NK-92 (cell line): ENCODE results near the gene TCF20.

Experiments
- DNase-seq: peaks from one replicate; lab custom pipeline; 2025; ENCODE audit not compliant: unreplicated experiment; lab: John Stamatoyannopoulos, UW

The TCF20 gene

DNA sequence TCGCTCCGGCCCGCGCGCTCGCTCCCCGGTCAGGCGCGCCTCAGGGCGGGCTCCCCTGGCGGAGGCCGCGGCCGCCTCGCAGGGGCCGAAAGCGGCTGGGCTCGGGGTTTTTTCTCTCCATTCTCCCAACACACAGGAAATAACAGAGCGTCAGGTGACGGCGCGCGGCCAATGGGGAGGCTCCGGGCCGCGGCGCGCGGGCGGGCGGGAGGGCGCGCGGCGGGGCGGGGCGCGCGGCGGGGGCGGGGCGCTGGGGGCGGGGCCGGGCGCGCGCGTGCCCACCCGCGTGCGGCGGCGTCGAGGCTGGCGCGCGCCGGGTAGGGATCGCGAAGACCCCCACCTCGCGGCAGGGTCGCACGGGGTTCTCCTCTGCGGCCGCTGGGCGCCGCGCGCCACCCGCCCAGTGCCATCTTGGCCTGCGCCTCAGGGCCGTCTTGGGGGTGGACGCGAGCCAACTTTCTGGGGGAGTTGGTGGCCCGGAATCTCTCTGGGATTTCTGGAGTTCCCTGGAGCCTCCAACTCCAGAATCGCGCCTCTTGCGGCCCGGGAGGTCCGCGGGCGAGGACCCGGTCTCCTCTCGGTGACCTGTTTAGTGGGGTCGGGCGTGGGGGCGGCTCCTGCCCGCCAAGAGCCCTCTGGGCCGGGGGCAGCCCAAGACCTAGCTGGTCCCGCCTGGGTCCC lies at the start of gene TCF20:
TCF20 (minus strand) TSS at position 144 of the 681 bp plus-strand sequence. CDS start 55,348 bp downstream, outside the sequence.
- DNase-seq, result no peak

- no peak for DNase-seq
These were observed 48.9 kb upstream of the TCF20 start for GRCh38 chr22:42319386-42319785.

- DNase-seq, result no peak
These were observed 48.5 kb upstream of the TCF20 start for GRCh38 chr22:42318967-42319366.

- no peak for DNase-seq
These were observed 47.5 kb upstream of the TCF20 start for GRCh38 chr22:42317691-42318547.

DNA sequence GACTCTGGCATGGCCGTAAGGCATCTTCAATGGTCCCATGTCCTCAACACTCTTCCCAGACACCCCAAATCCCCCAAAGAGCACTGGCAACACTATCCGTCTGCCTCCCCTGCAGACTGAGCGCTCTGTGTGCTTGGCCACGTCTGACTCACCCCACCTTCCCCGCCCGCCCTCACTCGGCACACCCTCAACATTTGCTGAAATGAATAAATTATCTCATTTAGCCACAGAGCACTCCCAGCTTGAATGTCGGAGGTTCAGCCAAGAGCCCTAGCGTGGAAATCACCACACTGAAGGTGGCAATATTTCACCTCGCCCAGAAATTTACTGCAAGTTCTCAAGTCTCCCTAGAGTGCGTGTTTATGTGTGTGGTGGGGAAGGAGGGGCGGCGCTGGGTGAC lies 46.6 kb upstream of the TCF20 start:
- no peak for DNase-seq

DNA sequence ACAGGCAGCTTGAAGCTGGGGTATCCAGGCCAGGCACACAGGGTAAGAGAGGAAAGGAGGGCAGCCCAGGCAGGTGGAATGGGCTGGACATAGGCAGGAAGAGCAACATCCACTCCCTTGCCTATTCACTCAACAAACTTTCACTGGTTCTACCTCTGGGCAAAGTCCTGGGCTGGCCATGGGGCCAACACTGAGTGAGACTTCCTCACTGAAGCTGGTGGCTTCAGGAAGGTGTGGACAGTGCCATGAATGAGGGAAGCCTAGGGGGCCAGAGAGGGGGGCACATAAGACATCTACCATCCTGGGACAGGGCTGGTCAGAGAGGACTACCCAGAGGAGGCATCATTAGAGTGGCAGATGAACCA lies 44.9 kb upstream of the TCF20 start:
- no peak for DNase-seq

DNA sequence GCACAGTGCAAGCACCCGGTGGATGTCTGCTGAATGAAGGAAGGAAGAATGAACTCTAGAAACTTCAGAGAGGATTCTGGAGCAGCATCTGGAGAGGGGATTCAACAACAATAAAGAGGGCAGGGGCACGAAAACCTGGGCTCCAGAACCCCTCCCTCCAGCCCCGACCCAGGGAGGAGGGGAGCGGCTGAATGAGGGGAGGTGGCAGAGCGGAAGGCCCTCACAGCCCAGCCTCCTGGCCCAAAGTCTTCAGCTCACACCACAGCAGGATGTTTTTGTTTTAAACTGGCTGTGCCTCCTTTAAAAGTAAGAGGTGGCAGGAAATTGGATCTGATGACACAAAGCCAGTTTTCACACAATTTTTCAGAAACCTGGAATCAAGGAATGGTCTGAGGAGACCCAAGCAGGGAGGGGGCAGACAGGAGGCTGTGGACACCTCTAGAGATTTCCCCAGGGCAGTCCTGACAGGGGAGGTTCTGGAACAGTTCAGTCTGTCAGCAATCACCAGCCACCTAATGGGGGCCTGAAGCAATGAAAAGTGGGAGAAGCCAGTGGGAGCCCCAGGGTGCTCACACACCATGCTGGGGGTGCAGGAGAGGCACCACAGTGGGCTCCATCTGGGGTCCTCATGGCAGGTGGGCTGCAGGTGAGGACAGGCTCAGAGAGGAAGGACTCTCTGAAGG lies 44.4 kb upstream of the TCF20 start:
- DNase-seq, result no peak

DNA sequence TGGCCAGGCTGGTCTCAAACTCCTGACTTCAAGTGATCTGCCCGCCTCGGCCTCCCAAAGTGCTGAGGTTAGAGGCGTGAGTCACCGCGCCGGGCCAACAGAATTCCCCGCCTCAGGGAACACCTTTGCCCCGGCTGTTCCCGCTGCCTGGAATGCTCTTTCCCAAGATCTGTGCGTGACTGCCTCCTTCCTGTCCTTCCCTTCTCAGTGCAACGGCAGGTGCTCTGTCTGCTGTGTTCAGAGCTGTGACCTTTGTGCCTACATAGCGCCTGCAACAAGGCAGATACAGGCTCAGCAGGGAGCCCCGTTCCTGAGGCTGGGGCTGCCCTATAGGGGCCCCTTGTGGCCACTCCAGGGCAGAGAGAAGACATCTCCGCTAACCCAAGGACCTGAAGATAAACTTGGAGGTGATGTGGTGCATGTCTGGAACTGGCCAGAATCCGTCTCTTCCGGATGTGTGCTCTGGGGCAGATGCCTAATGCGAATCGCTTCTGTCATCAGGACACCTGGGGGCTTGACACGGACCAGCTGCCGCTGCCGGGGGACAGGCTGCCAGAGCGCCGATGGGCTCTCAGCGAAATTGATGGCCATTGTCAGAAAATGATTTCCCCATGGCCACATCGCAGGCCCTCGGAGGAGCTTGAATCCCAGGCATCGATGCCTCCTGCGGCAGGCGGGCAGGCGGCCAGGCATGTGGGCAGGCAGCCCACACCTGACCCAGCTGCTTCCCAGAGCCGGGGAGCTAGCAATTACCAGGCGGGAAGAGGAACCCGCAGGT lies 43.5 kb upstream of the TCF20 start:
- no peak for DNase-seq

GRCh38 chr22:42313204-42313603 lies 42.8 kb upstream of the TCF20 start:
- no peak for DNase-seq

- DNase-seq, result no peak
These were observed 40.0 kb upstream of the TCF20 start for GRCh38 chr22:42310291-42311015.

DNA sequence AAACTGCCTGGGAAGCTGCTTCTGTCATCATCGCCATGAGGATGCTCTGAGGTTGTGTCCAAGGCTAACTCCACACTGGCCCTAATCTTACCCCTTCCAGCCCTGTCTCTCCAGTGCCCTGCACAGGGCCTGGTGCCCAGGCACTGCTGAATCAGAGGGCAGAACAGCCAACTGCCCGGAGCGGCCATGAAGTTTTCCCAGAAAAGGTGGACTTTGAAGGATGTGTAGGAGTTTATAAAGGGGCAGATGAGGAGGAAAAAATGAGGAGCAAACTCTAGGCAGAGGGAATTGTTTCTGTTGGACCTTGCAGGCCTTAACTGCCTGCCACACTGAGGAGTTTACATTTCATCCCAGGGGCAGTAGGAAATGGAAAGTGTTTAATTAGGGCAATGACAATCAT lies 39.4 kb upstream of the TCF20 start:
- no peak for DNase-seq

- DNase-seq, result no peak
These were observed 38.5 kb upstream of the TCF20 start for GRCh38 chr22:42308892-42309468.

- DNase-seq, result no peak
These were observed 37.5 kb upstream of the TCF20 start for GRCh38 chr22:42307806-42308563.

GRCh38 chr22:42306010-42306409 lies 35.6 kb upstream of the TCF20 start:
- DNase-seq, result no peak

DNA sequence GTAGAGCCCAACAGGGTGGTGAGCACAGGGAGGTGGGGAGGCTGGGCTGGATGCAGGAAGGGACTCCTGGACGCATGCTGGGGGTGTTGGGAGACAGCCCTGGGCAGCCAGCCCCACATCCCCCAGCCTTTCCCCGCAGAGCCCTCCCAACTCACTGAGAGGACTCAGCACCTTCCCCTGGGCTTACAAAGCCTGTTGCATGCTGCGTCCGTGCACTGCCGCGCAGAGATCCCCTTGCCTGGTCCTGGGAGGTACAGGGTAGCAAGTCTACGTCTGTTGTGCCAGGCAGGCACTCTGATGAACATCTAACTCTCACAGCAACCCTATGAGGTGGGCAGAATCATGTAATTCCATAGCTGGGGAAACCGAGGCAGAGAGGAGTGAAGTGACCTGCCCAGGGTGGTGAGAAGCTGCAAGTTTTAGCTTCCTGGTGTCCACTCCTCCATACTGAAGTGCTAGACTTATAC lies 33.9 kb upstream of the TCF20 start:
- no peak for DNase-seq

GRCh38 chr22:42303396-42304323 lies 33.2 kb upstream of the TCF20 start:
- no peak for DNase-seq

DNA sequence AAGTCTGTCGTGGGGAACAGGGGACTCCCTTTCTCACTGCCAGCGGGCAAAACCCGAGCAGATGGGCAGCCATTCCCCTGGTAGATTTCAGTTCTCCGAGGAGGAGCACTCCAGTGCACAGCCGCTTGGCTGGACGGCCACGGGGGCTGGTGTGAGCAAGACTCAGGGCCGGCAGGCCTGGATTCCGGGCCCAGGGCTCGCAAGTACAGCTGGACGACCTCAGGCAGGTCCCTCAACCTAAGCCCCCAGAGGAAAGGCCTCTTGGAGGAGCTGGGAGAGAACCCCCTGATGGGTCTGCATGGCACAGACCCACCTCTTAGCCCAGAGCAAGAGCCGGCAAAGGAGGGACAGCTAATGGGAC lies 31.3 kb upstream of the TCF20 start:
- no peak for DNase-seq

- DNase-seq, result no peak
These were observed 30.8 kb upstream of the TCF20 start for GRCh38 chr22:42301077-42301741.
